Panc1 (cell line): ENCODE results near the gene HSD17B7. TPM values are rescaled to one million over a fixed set of nuclear protein-coding genes. Genes with fewer than 3 reads are reported as not detected.

Experiments used
- ATAC-seq: fragments of 200-7000 bp; cut with Tn5 transposase; 2 replicates; pipeline ENCODE4 v1.9.1; 2020; ENCODE audit warnings: mild to moderate bottlenecking, moderate library complexity
- BruUV-seq: library from RNA; stranded (reverse); fragments of 400-500 nt; replicated peaks from 2 replicates; lab custom pipeline; 2021; lab: Mats Ljungman, UMichigan
- CTCF ChIA-PET: fragments of 300-600 bp; sonication (Branson Sonifier 250); formaldehyde crosslinking; loops from one replicate; lab custom pipeline; 2022; ENCODE audit warnings: antibody characterized with exemption; lab: Charles Lee
- POLR2A ChIA-PET: fragments of 300-600 bp; sonication (Branson Sonifier 250); formaldehyde crosslinking; loops from one replicate; lab custom pipeline; 2022; ENCODE audit warnings: antibody characterized with exemption; lab: Charles Lee
- DNase-seq: peaks from one replicate; pipeline ENCODE4 v3.0.0-alpha.2; 2010; ENCODE audit warnings: low read depth, low spot score
- H3K27ac ChIP-seq: 2 replicates; pipeline ENCODE4 v1.5.1; 2011; ENCODE audit warnings: mild to moderate bottlenecking, low read length, inconsistent platforms
- H3K27me3 ChIP-seq: fragments of 200-500 bp; sonication (Bioruptor generic); 2 replicates; pipeline ENCODE4 v1.6.0; 2014; ENCODE audit warnings: low read length, inconsistent platforms; ENCODE audit not compliant: control insufficient read depth, insufficient read depth
- H3K36me3 ChIP-seq: fragments of 200-500 bp; sonication (Bioruptor generic); 2 replicates; pipeline ENCODE4 v1.5.1; 2014; ENCODE audit warnings: inconsistent platforms, mild to moderate bottlenecking, low read length, moderate library complexity; ENCODE audit not compliant: control insufficient read depth, insufficient read depth
- H3K4me1 ChIP-seq: 2 replicates; pipeline ENCODE4 v1.5.1; 2011; ENCODE audit warnings: inconsistent platforms, mild to moderate bottlenecking, low read length, moderate library complexity; ENCODE audit not compliant: control insufficient read depth, insufficient read depth
- H3K4me3 ChIP-seq, 2 experiments: 2 replicates each; pipeline ENCODE4 v1.5.1; 2011 to 2012; ENCODE audit warnings: low read depth in 2 of 2, low read length in 2 of 2, mild to moderate bottlenecking in 2 of 2, inconsistent platforms in 1 of 2, moderate library complexity in 1 of 2
- H3K9me3 ChIP-seq: fragments of 200-500 bp; sonication (Bioruptor generic); 2 replicates; pipeline ENCODE4 v1.5.1; 2014; ENCODE audit warnings: low read depth, mild to moderate bottlenecking, inconsistent platforms, low read length, moderate library complexity; ENCODE audit not compliant: control insufficient read depth, insufficient read depth
- CTCF ChIP-seq: fragments of 450-650 bp; IDR thresholded peaks from 2 replicates; pipeline ENCODE4 v1.5.1; 2017; ENCODE audit warnings: mild to moderate bottlenecking
- POLR2AphosphoS5 ChIP-seq: IDR thresholded peaks from 2 replicates; pipeline ENCODE4 v1.6.1; 2012; ENCODE audit warnings: mild to moderate bottlenecking, low read depth, low read length, moderate library complexity
- REST ChIP-seq, 2 experiments: IDR thresholded peaks; 2 replicates each; pipeline ENCODE4 v1.6.1; 2011 to 2012; ENCODE audit warnings: low read depth in 2 of 2, control low read depth in 1 of 2, low read length in 1 of 2, mild to moderate bottlenecking in 1 of 2, moderate library complexity in 1 of 2; ENCODE audit not compliant: insufficient read depth in 1 of 2
- SIN3A ChIP-seq: IDR thresholded peaks from 2 replicates; pipeline ENCODE4 v1.6.1; 2012; ENCODE audit warnings: low read depth, mild to moderate bottlenecking, low read length, moderate library complexity, borderline replicate concordance; ENCODE audit not compliant: insufficient read depth
- TCF7L2 ChIP-seq: IDR thresholded peaks from 2 replicates; pipeline ENCODE4 v1.6.1; 2011; ENCODE audit warnings: mild to moderate bottlenecking, low read depth, low read length, inconsistent platforms
- in situ Hi-C: cut with HindIII; loops from 2 replicates; pipeline ENCODE4 v1.10.0; 2016; ENCODE audit warnings: low sequenced_read_pairs, low pct_unique_long_range_greater_than_20kb
- intact Hi-C: fragments of 100-400 bp; cut with micrococcal nuclease; formaldehyde crosslinking; loops from one replicate; pipeline ENCODE4 v1.10.0; 2022; ENCODE audit not compliant: unreplicated experiment
- total RNA-seq: library from RNA; stranded (reverse); gene quantifications from one replicate; pipeline ENCODE4 v1.2.1, GENCODE V29; 2021; ENCODE audit not compliant: unreplicated experiment

The HSD17B7 gene
- total RNA-seq, 1 experiment from 2014 or later, result 24.6 TPM

- H3K27me3 ChIP-seq, result peaks cover 3% of the 10 kb centered on the region
- CTCF ChIA-PET, result interaction anchor here (0.5 kb wide), 1 partner anchor 798 kb away, joined by 5 read pairs; no protein-coding TSS in a partner anchor
- no peak overlapping the region for H3K4me3 ChIP-seq
- no TSS peak for BruUV-seq
- peaks cover 6% of the 10 kb centered on the region; the same call in 1 of the 2 replicates for H3K9me3 ChIP-seq
- DNase-seq (no peak), ATAC-seq (no peak)
- in situ Hi-C loops, result no loop called here
- intact Hi-C loops, result no loop called here
- TF ChIP-seq POLR2AphosphoS5 (no peak), TCF7L2 (no peak), SIN3A (no peak), CTCF (no peak), REST (IDR thresholded peaks at IDR 0.05; ENCODE audit: insufficient read depth in 1 of 2, low read depth in 2 of 2, low read length in 1 of 2) (no peak)
- POLR2A ChIA-PET, result no interaction called here
- no peaks in the 10 kb centered on the region for H3K4me1 ChIP-seq
- H3K36me3 ChIP-seq, result no peaks in the 10 kb centered on the region
- no peak overlapping the region for H3K27ac ChIP-seq
These were observed 44.8 kb downstream of the HSD17B7 start for GRCh38 chr1:162835157-162835899.

- ChIA-PET CTCF (no interaction called here), POLR2A (no interaction called here)
- intact Hi-C loops (no loop called here), in situ Hi-C loops (no loop called here)
- Histone ChIP-seq H3K9me3 (peaks cover 6% of the 10 kb centered on the region; the same call in 1 of the 2 replicates), H3K36me3 (no peaks in the 10 kb centered on the region), H3K27me3 (peaks cover 3% of the 10 kb centered on the region; the same call in 1 of the 2 replicates), H3K27ac (no peak overlapping the region), H3K4me3 (no peak overlapping the region), H3K4me1 (no peaks in the 10 kb centered on the region)
- DNase-seq (no peak), ATAC-seq (no peak)
- no peak for TF ChIP-seq TCF7L2
- no peak for TF ChIP-seq POLR2AphosphoS5
- no peak for TF ChIP-seq REST (IDR thresholded peaks at IDR 0.05; ENCODE audit: insufficient read depth in 1 of 2, low read depth in 2 of 2, low read length in 1 of 2)
- no peak for TF ChIP-seq CTCF
- TF ChIP-seq SIN3A, result no peak
- no TSS peak for BruUV-seq
These were observed 48.4 kb downstream of the HSD17B7 start for GRCh38 chr1:162838863-162839262.
